Gastrocnemius medialis (tissue), 4 donors: Measurements from ENCODE around the gene ABL1. TPM values are rescaled to one million over a fixed set of nuclear protein-coding genes. Genes with fewer than 3 reads are reported as not detected.

ENCODE experiments used
- ATAC-seq, 2 donors: fragments of 150-250 bp; one replicate each; pipeline ENCODE4 v1.9.1; 2016
- DNase-seq, 2 donors: peaks; one replicate each; pipeline ENCODE4 v3.0.0-alpha.2; 2019
- H3K27ac ChIP-seq, 4 donors: fragments of 200-600 bp; sonication (generic); 1 replicate in 1 of 4; 2 replicates in 3 of 4; pipeline ENCODE4 v1.5.1; 2016 to 2018; ENCODE audit warnings: mild to moderate bottlenecking in 2 of 4, moderate library complexity in 1 of 4
- H3K27me3 ChIP-seq, 3 donors: fragments of 200-600 bp; sonication (generic) in 2 of 3; 1 replicate in 1 of 3; 2 replicates in 2 of 3; pipeline versions ENCODE4 v1.5.1 to v1.6.0; 2016 to 2019; ENCODE audit warnings: mild to moderate bottlenecking in 1 of 3, moderate library complexity in 1 of 3
- H3K36me3 ChIP-seq, 2 donors: fragments of 200-600 bp; sonication (generic) in 1 of 2; one replicate each; pipeline ENCODE4 v1.5.1; 2017 to 2018
- H3K4me1 ChIP-seq, 2 donors: fragments of 200-600 bp; sonication (generic) in 1 of 2; one replicate each; pipeline ENCODE4 v1.5.1; 2016 to 2017; ENCODE audit warnings: mild to moderate bottlenecking in 2 of 2
- H3K4me3 ChIP-seq, 4 donors: fragments of 200-600 bp; sonication (generic) in 3 of 4; 1 replicate in 1 of 4; 2 replicates in 3 of 4; pipeline ENCODE4 v1.5.1; 2016 to 2019; ENCODE audit warnings: mild to moderate bottlenecking in 2 of 4
- H3K9me3 ChIP-seq, 3 donors: fragments of 200-600 bp; sonication (generic) in 2 of 3; 1 replicate in 1 of 3; 2 replicates in 2 of 3; pipeline ENCODE4 v1.5.1; 2016 to 2019
- POLR2A ChIP-seq, 2 donors: fragments of 450-650 bp; IDR thresholded peaks; one replicate each; pipeline ENCODE4 v1.6.1; 2017; ENCODE audit warnings: antibody characterized with exemption in 2 of 2, mild to moderate bottlenecking in 2 of 2, moderate library complexity in 2 of 2
- in situ Hi-C, 4 donors: fragments of 200-750 bp; cut with MboI; loops; one replicate each; pipeline versions ENCODE4 v1.15.0 to v1.8.0; 2017; ENCODE audit warnings: low sequenced_read_pairs in 4 of 4
- intact Hi-C: fragments of 100-400 bp; cut with DNase I; formaldehyde crosslinking; loops from one replicate; pipeline ENCODE4 v1.15.1; 2023; ENCODE audit warnings: low total_unique reads
- total RNA-seq, 4 donors: library from RNA; depleted of rRNA; stranded (reverse); fragments of >200 nt; gene quantifications; one replicate each; pipeline versions ENCODE4 v1.1.0 to v1.2.3, GENCODE V29; 2016
- TF ChIP-seq, protein P1 (sequence below), 5 experiments: fragments of 450-650 bp in 3 of 5; fragments of 200-600 bp in 2 of 5; sonication (generic) in 2 of 5; IDR thresholded peaks in 4 of 5; conservative IDR thresholded peaks in 1 of 5; 1 replicate in 4 of 5; 2 replicates in 1 of 5; pipeline ENCODE4 v1.5.1; 2016 to 2019; ENCODE audit warnings: antibody characterized with exemption in 5 of 5, mild to moderate bottlenecking in 3 of 5, moderate library complexity in 3 of 5

The ABL1 gene
- total RNA-seq, 4 donors from 2014 or later: 22.8 to 55.5 (median 28.5) TPM

DNA sequence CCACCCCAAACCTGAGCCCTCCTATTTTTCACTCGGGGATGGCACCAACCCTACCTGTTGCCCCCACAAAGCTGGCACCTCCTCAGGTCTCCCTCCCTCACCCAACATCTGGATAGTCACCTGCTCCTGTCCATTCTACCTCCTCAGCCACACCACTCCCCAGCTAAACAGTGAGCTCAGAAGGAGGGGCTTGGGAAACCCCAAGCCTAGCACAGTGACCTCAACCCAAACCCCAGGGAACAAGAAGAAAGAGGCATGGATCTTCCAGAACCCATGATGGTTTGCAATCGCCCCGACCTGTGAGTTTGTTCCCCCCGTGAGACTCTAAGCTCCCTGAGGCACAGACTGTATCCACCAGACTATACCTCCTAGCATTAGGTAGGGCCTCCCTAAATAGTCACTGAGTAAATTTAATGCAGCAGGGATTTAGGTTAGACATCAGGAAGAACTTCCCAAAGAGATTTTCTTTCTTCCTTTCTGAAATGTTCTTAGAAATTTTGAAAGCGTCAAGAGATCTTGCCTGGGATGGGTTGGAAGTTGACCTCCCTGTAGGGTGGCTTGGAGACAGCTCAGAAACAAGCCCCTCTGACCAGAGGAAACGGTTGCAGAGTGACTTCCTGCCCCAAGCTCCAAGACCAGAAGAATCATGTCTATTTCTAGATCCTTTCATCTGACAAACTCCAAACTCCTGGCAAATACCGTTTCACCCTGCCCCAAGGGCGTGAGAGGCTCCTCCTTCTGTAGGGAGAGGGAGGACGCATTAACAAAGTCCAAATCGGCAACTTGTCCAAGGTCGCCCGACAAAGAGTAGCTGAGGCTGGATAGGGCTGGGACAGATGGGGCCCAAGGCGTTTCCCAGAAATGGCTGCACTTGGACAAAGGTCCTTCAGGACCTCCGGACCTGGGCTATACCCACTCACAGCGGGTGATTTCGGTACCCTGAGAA lies 99.9 kb downstream of the ABL1 start:
- ATAC-seq (no peak), DNase-seq (no peak)
- Histone ChIP-seq H3K27me3 (peaks cover 58 to 72% (median 71%) of the 10 kb centered on the region in 3 donors), H3K27ac (no peak overlapping the region), H3K36me3 (no peaks in the 10 kb centered on the region), H3K9me3 (no peaks in the 10 kb centered on the region), H3K4me1 (peaks cover 0 to 7% of the 10 kb centered on the region in 2 donors), H3K4me3 (no peak overlapping the region)
- in situ Hi-C loops: no loop called here
- intact Hi-C loops: no loop called here
- TF ChIP-seq, protein P1, sequence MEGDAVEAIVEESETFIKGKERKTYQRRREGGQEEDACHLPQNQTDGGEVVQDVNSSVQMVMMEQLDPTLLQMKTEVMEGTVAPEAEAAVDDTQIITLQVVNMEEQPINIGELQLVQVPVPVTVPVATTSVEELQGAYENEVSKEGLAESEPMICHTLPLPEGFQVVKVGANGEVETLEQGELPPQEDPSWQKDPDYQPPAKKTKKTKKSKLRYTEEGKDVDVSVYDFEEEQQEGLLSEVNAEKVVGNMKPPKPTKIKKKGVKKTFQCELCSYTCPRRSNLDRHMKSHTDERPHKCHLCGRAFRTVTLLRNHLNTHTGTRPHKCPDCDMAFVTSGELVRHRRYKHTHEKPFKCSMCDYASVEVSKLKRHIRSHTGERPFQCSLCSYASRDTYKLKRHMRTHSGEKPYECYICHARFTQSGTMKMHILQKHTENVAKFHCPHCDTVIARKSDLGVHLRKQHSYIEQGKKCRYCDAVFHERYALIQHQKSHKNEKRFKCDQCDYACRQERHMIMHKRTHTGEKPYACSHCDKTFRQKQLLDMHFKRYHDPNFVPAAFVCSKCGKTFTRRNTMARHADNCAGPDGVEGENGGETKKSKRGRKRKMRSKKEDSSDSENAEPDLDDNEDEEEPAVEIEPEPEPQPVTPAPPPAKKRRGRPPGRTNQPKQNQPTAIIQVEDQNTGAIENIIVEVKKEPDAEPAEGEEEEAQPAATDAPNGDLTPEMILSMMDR (IDR thresholded peaks at IDR 0.05 in 4 of 5, conservative IDR thresholded peaks at IDR 0.05 in 1 of 5): no peak
- TF ChIP-seq POLR2A (IDR thresholded peaks at IDR 0.05): no peak

DNA sequence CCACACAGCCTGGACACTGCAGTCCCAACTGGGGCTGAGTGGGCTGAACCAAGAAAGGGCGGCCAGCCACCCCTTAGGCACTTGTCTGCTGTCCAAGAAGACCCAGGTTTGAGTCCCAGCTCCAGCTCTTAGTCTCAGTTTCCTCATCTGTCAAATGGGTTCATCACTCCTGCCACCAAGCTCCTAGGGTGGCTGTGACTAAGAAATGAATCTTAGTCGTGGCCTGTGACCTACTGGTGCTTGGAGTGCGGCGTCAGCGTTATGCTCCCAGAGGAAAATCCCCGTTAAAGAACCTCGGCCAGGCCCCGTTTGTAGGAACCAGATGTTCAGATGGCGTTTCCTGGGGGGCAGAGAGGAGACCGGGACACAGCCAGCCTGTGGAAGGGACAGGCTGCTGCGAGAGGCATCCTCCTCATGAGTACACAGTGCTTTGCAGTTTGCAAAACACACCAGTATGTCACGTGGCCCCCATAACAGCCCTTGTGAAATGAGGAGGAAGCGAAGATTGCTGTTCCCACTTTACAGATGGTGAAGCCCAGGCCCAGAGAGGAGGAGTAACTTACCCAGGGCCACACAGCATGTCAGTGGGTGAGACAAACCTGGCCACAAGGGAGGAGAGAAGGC lies 100.7 kb downstream of the ABL1 start:
- intact Hi-C loops: no loop called here
- Histone ChIP-seq H3K9me3 (no peaks in the 10 kb centered on the region), H3K27me3 (peaks cover 66 to 80% (median 79%) of the 10 kb centered on the region in 3 donors), H3K4me3 (no peak overlapping the region), H3K4me1 (peaks cover 0 to 7% of the 10 kb centered on the region in 2 donors), H3K27ac (no peak overlapping the region), H3K36me3 (no peaks in the 10 kb centered on the region)
- DNase-seq: no peak
- TF ChIP-seq POLR2A (IDR thresholded peaks at IDR 0.05): no peak
- TF ChIP-seq, protein P1 (IDR thresholded peaks at IDR 0.05 in 4 of 5, conservative IDR thresholded peaks at IDR 0.05 in 1 of 5): no peak
- in situ Hi-C loops: no loop called here
- no peak for ATAC-seq

DNA sequence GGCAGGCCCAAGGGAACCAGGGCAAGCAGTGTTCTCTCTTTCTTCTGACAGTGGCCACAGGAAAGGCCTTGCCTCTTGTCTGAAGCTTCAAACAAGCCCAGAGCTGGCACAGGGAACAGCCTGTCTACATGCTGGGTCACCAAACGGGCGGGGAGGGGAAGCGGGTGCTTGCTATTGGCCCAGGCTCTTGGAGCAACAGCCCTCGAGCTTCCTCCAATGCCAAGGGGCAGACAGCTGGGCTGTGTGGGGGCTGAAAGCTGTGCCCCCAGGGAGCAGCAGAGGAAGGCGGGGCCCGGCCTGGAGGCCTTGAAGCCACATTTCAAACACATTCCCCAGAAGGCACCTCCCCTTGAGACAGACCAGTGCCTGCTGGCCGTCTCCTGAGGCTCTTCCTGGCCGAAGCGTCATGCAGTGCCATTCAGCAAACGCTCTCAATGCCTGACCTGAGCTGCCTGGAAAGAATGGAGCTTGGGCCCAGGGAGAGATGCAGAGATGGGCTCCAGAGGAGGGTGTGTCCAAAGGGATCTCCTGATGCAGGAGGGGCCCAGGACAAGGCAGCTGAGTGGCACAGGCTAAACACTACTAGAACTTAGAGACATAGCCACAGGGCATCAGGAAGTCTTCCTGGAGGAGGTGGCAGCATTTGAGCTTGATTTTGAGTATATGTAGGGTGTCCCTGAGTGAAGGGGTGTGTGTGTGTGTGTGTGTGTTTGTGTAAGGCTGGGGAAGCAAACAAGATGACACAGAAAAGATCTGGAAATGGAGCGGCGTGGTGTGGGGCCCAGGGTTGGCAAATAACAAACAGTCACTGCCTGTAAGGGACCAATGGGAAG lies 101.4 kb downstream of the ABL1 start:
- Histone ChIP-seq H3K27me3 (peaks cover 74 to 87% (median 84%) of the 10 kb centered on the region in 3 donors), H3K4me3 (no peak overlapping the region), H3K4me1 (peaks cover 0 to 7% of the 10 kb centered on the region in 2 donors), H3K27ac (no peak overlapping the region), H3K36me3 (no peaks in the 10 kb centered on the region), H3K9me3 (no peaks in the 10 kb centered on the region)
- DNase-seq (no peak), ATAC-seq (no peak)
- TF ChIP-seq POLR2A (IDR thresholded peaks at IDR 0.05): no peak
- TF ChIP-seq, protein P1 (IDR thresholded peaks at IDR 0.05 in 4 of 5, conservative IDR thresholded peaks at IDR 0.05 in 1 of 5): no peak
- intact Hi-C loops (no loop called here), in situ Hi-C loops (no loop called here)

Other genes with a start within 250 kb of the ABL1 start
- gene PRDM12, start 170.7 kb upstream of the ABL1 start, total RNA-seq: not detected
- gene EXOSC2, start 141.5 kb upstream of the ABL1 start, total RNA-seq: 10 to 100 TPM in 3 of 4 donors, 1 to 10 TPM in 1; 9.3 to 21.7 (median 12.0) TPM
- gene QRFP, start 61.6 kb downstream of the ABL1 start, total RNA-seq: not detected
- gene FIBCD1, start 104.0 kb downstream of the ABL1 start, total RNA-seq: not detected
- gene LAMC3, start 173.9 kb downstream of the ABL1 start, total RNA-seq: 1 to 10 TPM in 2 of 4 donors, under 1 TPM in 2; 0.07 to 1.5 (median 0.72) TPM